ENCODE results near the gene SPEM2.

GRCh38 chr17:7408863-7409262, 16.6 kb upstream of the SPEM2 start:
- TF ChIP-seq FOXA1 (IDR thresholded peaks at IDR 0.05) = no peak
- TF ChIP-seq CTCF (IDR thresholded peaks at IDR 0.05; ENCODE audit: low read depth, low read length, missing input control) = no peak
